ENCODE results near the gene IFIT2.

GRCh38 chr10:89279421-89279869, 22.4 kb upstream of the IFIT2 start:
- no peak for TF ChIP-seq POLR2A (IDR thresholded peaks at IDR 0.05; ENCODE audit: extremely low read depth, insufficient read length)
- TF ChIP-seq MYC (IDR thresholded peaks at IDR 0.05; ENCODE audit: low read depth, low read length) = no peak

Data from NB4 (cell line).